ENCODE measurements around the gene PBXIP1. TPM values are rescaled to one million over a fixed set of nuclear protein-coding genes. Genes with fewer than 3 reads are reported as not detected.

Gene PBXIP1
- total and polyA plus RNA-seq, 11 donors, result 36.9 to 70.4 (median 51.5) TPM

- TF ChIP-seq POLR2A (IDR thresholded peaks at IDR 0.05) (no peak), CTCF (IDR thresholded peaks at IDR 0.05) (no peak)
- ATAC-seq (no peak), DNase-seq (no peak)
- Histone ChIP-seq H3K9me3 (no peaks in the 10 kb centered on the region), H3K27me3 (no peaks in the 10 kb centered on the region), H3K27ac (no peak overlapping the region), H3K36me3 (peaks cover 0 to 77% (median 51%) of the 10 kb centered on the region in 9 donors), H3K4me1 (no peaks in the 10 kb centered on the region), H3K4me3 (no peak overlapping the region)
- 91 to 94% (median 93%) methylated on average over 3 of the region's 3 CpGs for whole genome bisulfite sequencing, 4 donors
- intact Hi-C loops (cut with DNase I), result no loop called here
Measured at GRCh38 chr1:154923695-154924094, 32.2 kb downstream of the PBXIP1 start.

- no peak for TF ChIP-seq POLR2A (IDR thresholded peaks at IDR 0.05)
- no peak for TF ChIP-seq CTCF (IDR thresholded peaks at IDR 0.05)
- 69 to 74% (median 71%) methylated on average over 3 of the region's 3 CpGs for whole genome bisulfite sequencing, 4 donors
- DNase-seq (no peak), ATAC-seq (no peak)
- peaks cover 0 to 20% (median 4%) of the 10 kb centered on the region in 12 donors for H3K4me1 ChIP-seq
- H3K27ac ChIP-seq, result peak overlapping the region in 4 of 12 donors; percentile 23 to 74 (median 27)
- no peak overlapping the region for H3K4me3 ChIP-seq
- no peaks in the 10 kb centered on the region for H3K27me3 ChIP-seq
- H3K36me3 ChIP-seq, result no peaks in the 10 kb centered on the region
- intact Hi-C loops (cut with DNase I), result no loop called here
- H3K9me3 ChIP-seq, result peaks cover 0 to 3% (median 0%) of the 10 kb centered on the region in 12 donors
Measured at GRCh38 chr1:154913273-154913672, 42.6 kb downstream of the PBXIP1 start.

- WGBS, 4 donors, result 43 to 61% (median 60%) methylated on average over 2 of the region's 2 CpGs
- H3K4me3 ChIP-seq, result no peak overlapping the region
- H3K27ac ChIP-seq, result peak overlapping the region in 7 of 12 donors; percentile 13 to 74 (median 45)
- DNase-seq, result peak in 1 of 5 donors; percentile 44
- TF ChIP-seq POLR2A (IDR thresholded peaks at IDR 0.05) (no peak), CTCF (IDR thresholded peaks at IDR 0.05) (no peak)
- H3K9me3 ChIP-seq, result peaks cover 0 to 3% (median 0%) of the 10 kb centered on the region in 12 donors
- H3K27me3 ChIP-seq, result no peaks in the 10 kb centered on the region
- H3K4me1 ChIP-seq, result peaks cover 0 to 20% (median 4%) of the 10 kb centered on the region in 12 donors
- intact Hi-C loops (cut with DNase I), result no loop called here
- ATAC-seq, result peak; percentile 45 to 85 (median 73)
- no peaks in the 10 kb centered on the region for H3K36me3 ChIP-seq
Measured at GRCh38 chr1:154912755-154913154, 43.1 kb downstream of the PBXIP1 start.

- Histone ChIP-seq H3K9me3 (peaks cover 0 to 3% (median 0%) of the 10 kb centered on the region in 12 donors), H3K36me3 (no peaks in the 10 kb centered on the region), H3K27me3 (no peaks in the 10 kb centered on the region), H3K27ac (peak overlapping the region in 10 of 12 donors; percentile 7 to 74 (median 42)), H3K4me3 (no peak overlapping the region), H3K4me1 (peaks cover 0 to 20% (median 4%) of the 10 kb centered on the region in 12 donors)
- TF ChIP-seq POLR2A (IDR thresholded peaks at IDR 0.05) (no peak), CTCF (IDR thresholded peaks at IDR 0.05) (no peak)
- ATAC-seq (peak; percentile 75 to 85 (median 80)), DNase-seq (peak in 2 of 5 donors; percentile 39 to 66)
- intact Hi-C loops (cut with DNase I), result loop anchor here in 1 of 10 donors (2.0 kb wide), 1 partner anchor 29 kb away; no protein-coding TSS in a partner anchor
- WGBS, 4 donors, result 72 to 80% (median 76%) methylated on average over 7 to 8 of the region's 8 CpGs
Measured at GRCh38 chr1:154911691-154912550, 44.0 kb downstream of the PBXIP1 start.

Measured in heart left ventricle (tissue), 16 donors.